Stimulated activated CD4-positive, alpha-beta T cell treated with anti-CD3 and anti-CD28 coated beads, Interleukin-4, amount 100 ng/mL, for 48 hours (primary cell): ENCODE measurements around the gene GALNT11.
"Not testable (repeated sequence)": the region's sequence is repeated elsewhere in the genome, so short reads cannot be mapped to it uniquely, and the experiment has no call there.

Experiments
- DNase-seq, 2 donors: peaks; one replicate each; pipeline ENCODE4 v3.0.0-alpha.2; 2020; ENCODE audit warnings: low read depth in 2 of 2

The GALNT11 gene

DNA sequence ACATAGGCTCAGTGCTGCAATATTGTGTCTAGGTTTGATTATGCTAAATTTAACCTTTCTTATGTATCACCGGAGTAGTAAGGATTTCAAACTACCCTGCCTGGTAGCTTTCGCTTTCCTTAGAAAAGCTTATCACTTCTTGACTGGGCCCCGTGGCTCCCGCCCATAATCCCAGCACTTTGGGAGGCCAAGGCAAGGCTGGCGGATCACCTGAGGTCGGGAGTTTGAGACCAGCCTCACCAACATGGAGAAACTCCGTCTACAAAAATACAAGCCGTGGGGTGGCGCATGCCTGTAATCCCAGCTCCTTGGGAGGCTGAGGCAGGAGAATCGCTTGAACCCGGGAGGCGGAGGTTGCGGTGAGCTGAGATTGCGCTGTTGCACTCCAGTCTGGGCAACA, 49.9 kb downstream of the GALNT11 start:
- not testable (repeated sequence) for DNase-seq

DNA sequence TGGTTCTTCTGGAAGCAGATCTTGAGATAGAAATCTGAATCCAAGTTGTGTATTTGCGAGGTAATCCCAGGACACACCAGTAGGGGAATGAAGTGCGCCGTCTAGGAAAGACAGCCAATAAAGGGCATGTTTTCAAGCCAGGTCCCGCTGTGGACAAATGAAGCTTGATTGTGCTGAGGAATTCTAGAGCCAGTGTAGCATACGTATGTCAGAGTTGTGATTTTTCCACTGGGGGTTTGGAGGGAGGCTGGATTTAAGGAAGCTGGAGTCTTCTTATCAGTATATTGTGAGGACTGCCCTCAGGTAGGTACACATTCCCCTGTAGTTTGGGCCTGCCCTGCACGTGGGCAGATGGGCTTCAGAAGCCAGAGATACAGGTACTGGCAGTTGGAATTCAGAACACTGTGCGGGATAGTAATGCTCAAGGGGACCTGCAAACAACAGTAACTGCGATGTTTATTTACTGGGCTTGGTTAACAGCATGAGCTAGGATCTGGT, 50.9 kb downstream of the GALNT11 start:
- peak in 1 of 2 donors; percentile 4 for DNase-seq

DNA sequence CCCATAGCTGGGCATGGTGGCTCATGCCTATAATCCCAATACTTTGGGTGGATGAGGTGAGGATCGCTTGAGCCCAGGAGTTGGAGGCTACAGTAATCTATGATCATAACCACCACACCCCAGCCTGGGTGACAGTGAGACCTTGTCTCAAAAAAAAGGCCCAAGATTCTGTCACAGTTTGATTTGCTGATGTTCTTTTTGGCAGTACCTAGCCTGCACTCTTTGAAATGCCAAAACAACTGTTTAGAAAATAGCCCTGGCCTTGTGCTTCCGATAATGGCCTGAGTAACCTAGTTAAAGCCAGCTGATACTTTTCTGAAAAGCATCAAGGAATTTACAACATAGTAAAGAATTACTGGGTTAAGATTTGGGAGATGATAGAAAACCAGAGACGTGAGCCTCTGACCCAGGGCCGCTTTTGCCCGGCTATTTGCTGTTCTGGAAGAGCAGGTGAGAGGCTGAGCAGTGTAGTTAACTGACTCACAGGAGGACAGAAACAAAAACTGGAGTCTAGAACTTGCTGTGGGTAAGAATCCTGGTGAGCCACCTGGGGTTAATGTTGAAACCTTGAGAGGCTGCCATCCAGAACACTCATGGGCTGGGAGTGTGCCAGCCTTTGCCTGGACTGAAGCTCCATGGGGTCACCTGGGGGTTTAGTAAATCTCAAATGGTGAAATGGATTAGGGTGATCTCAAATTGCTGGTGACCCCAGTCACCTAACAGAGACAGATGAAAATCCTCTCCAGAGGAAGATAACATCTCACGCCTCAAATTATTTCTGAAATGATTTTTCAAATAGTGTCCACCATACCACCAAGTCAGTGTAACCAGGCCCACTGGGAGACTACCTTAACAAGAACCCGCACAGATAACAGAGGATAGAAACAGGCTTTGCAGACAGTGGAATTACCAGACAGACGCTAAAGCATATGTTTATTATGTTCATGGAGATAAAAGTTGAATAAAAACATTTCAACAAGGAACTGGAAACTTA, 51.8 kb downstream of the GALNT11 start:
- DNase-seq, result no peak

DNA sequence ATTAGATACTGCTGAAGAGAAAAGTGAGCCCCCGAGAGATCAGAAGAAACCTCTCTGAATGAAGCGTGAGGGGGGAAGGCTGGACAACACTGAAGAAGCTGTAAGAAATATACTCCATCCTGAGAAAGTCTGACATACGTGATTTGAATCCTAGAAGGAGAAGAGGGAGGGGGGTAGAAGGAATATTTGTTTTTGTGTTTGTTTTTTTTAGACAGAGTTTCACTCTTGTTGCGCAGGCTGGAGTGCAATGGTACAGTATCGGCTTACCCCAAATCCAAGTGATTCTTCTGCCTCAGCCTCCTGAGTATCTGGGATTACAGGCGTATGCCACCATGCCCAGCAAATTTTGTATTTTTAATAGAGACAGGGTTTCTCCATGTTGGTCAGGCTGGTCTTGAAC, 52.6 kb downstream of the GALNT11 start:
- DNase-seq, result no peak

DNA sequence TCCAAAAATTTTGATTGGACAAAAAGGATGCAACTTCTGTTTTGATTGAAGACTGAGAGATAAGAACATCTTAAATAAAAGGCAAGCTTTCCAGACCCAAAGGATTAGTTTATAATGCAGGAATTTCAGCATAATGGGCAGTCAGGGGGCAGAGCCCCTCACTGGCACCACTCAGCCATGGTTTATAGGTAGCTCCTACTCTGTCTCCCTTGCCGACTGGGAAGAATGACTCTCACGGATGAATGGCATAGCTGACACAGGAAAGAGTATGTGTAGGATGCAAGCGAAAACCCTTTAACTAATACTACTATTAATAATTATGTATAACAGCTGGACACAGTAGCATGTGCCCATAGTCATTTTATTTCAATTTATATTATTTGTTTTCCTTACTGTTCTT, 53.3 kb downstream of the GALNT11 start:
- no peak for DNase-seq

DNA sequence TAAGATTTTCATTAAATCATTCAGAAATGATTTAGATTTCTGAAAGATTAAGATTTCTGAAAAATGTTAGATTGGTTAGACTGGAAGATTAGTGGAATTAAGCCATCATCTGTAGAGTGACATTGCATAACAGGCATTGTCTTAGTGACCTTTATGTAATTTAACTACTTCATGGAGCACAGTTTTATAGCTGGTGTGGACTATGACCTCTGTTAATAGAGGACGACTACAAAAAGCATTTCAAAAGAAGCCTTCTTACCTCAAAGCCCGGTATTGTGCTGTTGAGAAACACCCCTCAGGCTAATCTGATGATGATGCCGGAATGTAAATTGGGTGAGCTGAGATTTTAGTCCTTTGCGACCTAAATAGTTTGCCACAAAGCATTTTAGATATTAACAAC, 55.6 kb downstream of the GALNT11 start:
- DNase-seq, result no peak

DNA sequence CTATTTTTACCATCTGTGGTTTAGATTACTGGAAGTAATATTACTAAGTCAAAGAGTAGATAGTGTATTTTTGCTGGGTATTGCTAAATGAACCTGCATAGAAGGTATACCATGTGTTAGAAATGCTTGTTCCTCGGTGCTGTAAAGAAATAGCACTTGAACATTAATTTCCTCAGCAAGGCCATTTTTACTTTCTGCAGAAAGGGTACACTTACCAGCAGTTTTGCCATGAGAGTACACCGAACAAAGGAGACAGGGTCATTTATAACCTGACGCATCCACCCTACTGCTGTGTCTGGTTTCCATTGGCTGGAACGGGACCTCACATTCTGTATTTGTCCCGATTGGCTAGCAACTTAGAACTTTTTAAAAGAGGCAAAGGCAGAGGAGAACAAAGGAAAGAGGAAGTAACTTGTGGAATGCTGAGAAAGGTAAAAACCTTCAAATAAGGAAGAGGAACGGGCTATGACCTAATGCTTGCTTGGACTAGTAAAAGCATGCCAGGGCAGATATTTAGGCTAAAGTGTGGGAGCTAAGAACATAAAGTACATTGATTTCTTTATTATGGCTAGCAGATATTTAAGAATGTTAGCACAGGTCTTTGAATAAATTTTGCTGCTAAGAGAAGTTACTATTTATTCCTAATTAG, 56.7 kb downstream of the GALNT11 start:
- not testable (repeated sequence) for DNase-seq

DNA sequence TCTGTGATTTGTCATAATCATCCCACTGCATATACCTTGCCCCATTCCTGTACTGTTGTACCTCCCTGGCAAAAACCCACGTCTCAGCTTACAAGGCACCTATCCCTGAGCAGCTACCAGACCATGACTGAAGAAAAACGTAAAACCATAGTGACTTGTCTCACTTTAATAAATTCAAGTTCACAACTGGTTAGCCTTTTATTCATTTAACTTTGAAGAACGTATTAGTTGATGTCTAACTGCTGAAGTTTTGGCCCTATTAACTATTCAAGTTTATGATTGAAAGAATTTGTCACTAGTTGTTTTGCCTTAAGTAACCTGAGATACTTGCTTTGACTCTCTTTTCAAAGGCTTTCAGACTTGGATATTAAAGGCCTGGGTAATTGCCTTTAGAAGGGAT, 59.7 kb downstream of the GALNT11 start:
- no peak for DNase-seq

DNA sequence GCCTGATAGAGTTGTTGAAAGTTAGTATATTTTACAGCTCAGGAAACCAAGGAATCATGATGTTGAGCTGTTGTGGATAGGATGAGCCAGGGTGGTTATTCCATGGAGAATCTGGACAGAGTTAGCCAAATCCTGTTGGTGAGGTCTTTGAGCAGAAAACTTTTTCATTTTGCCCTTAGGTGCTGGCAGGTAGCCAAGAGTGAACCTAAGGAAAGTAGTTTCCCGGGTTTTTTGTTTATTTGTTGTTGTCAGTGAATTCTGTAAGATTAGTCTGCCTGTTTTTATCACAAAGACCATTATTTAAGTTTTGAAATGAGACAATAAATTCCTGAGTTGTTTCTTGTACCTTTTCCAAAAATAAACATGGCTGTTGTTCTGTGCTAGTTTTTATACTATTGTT, 61.0 kb downstream of the GALNT11 start:
- DNase-seq, result no peak

DNA sequence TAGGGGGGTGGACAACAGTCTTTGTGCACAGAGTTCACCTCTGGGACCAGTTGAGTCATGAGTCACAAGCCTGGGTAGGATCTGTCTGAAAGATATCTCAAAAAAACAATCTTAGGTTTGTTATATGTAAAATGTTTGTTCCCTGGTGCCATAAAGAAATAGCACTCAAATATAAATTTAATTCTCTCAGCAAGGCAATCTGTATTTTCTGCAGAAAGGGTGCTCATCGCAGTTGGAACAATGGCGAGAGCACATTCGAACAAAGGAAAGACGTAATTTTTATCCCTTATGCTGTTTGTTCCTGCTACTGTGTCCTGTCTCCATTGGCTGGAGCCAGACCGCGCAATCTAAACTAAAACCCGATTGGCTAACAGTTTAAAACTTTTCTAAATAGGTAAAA, 63.7 kb downstream of the GALNT11 start:
- no peak for DNase-seq

DNA sequence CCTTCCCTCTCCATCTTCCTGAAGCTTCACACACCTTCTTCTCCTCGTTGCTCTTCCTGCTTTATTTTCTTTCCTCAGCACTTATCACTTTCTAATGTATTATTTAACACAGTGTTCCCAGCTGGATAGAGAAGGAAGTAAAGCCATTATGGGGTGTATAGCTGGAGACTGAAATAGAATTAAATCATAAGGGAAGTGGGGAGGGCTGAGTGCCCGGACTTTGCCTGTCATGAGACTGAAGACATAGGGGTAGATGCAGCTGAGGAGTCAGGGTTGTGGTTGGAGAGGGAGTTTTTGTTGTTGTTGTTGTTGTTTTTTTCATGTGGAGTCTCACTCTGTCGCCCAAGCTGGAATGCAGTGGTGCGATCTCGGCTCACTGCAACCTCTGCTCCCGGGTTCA, 65.3 kb downstream of the GALNT11 start:
- DNase-seq, result no peak

DNA sequence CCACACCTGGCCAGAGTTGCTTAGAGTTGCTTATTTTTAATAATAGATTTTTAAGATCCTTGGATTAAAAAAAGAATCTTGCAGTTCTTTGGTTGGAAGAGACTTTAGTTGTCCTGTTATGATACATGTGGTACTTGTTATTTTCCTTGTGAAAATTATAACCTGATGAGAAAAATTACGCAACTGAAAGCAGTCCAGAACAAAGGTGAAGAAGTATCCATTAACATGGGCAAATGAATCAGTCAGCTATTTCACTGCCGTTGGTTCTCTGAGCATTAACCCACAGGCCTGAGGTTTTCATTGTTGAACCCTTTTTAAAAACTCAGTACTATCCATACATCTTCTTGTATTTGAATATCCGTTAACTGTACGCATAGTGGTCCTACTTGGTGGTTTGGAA, 68.2 kb downstream of the GALNT11 start:
- DNase-seq, result no peak

DNA sequence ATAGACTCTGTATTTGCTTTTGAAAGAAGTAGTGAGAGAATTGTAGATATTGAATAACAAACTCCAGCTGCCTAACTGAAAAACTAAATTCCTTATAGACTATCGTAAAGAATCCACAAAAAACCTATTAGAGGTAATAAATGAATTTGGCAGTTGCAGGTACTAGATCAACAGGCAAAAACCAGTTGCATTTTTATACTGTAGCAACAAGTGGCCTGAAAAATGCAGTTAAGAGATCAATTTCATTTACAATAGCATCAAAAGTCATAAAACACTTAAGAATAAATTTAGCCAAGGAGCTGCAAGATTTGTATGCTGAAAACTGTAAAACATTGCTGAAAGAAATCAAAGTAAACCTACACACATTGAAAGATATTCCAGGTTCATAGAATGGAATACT, 70.3 kb downstream of the GALNT11 start:
- DNase-seq, result no peak

DNA sequence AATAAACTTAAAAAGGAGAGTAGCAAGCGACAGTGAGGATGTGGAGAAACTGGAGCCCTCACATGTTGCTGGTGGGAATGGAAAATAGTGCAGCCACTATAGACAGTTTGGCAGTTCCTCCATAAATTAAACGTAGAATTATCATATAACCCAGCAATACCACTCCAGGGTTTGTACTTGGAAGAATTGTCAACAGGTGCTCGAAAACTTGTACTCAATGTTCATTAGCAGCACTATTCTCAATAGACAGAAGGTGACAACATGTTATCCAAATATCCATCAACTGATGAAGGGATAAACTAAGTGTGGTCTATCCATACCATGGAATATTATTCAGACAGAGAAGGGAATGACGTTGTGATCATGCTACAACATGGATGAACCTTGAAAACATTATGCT, 71.9 kb downstream of the GALNT11 start:
- no peak for DNase-seq

DNA sequence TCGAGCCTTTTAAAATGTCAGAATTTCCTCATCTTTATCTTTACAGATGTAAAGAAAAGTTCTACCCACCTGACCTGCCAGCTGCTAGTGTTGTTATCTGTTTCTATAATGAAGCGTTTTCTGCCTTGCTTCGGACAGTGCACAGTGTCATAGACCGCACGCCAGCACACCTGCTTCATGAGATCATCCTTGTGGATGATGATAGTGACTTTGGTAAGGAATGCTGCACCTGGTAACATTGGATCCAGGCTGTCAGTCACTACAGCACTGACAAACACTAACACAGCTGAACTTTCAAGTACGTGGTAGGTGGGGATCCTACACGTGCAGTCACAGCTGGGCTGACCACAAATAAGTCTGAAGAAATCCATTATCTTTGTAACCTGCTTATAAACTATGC, 77.6 kb downstream of the GALNT11 start:
- no peak for DNase-seq

DNA sequence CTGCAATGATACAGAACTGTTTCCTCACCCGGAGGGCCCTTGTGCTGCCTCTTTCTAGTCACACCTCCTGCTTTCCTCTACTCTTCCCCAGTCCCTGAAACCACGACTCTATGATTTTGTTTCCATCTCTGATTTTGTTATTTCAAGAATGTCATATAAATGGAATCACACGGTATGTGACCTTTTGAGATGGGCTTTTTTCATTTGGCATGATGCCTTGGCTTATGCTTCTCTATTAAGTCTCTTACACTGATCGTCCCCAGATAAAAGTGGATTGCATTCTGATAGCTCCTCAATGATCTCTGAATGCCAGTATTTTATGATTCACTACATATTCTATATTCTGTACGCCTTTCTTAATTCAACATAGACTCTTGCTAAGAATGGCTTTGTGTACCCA, 78.2 kb downstream of the GALNT11 start:
- no peak for DNase-seq

DNA sequence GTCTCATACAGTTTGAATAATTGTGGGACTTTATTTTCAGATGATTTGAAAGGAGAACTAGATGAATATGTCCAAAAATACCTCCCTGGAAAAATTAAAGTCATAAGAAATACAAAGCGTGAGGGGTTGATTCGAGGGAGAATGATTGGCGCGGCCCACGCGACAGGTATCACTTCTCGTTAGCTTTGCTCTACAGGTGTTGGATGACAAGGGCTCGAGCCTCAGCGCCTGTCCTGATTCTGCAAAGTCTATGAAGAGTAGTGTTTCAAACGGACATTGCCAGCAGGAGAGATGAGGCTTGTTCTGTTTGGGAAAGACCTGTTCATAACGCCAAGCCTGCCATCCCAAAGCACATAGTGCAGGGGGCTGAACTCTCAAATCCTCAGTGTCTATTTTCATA, 79.7 kb downstream of the GALNT11 start:
- DNase-seq, result no peak

DNA sequence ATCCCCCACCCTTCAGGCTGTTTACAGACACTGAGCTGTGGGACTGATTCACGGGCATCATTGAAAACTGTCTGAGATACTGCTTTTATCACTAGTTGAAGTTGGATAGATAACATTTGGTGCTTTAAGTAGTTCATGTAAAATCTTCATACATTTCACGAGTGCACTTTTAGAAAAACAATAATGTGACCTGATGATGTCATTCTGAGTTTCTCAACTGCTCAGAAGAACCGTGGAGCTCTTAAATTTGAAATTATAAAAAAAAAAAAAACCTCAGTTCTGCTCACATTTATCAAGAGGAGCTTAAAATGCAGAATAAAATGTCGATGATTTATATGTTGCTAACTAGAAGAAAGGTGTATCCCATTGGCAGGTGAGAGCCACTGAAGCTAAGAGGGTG, 81.5 kb downstream of the GALNT11 start:
- no peak for DNase-seq

DNA sequence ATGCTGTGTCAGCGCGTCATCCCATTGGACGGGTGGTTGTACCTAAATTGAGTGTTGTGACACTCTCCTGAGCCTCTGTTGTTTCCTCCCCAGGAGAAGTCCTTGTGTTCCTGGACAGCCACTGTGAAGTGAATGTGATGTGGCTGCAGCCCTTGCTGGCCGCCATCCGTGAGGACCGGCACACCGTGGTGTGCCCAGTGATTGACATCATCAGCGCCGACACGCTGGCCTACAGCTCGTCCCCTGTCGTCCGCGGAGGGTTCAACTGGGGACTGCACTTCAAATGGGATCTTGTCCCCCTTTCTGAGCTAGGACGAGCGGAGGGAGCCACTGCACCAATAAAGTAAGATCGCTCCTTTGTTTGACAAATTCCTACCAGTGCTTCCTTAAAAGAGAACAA, 82.5 kb downstream of the GALNT11 start:
- no peak for DNase-seq

DNA sequence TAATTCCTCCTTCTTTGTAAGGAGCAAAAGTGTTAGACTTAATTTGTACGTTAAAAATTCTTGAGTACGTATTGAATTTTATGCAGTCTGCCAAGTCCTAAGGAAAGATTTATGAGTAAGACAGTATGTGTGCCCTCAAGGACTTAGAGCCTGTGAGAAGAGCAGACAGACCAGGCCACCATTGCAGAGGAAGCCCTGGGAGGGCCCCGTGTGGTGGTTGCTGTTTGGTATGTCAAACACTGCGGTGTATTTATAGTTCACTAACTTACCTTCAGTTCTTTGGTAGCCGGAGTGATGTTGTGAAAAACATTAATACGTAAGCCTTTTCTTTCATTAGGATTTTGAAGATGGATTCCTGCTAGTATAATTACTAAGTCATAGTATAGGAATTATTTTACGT, 82.9 kb downstream of the GALNT11 start:
- no peak for DNase-seq

DNA sequence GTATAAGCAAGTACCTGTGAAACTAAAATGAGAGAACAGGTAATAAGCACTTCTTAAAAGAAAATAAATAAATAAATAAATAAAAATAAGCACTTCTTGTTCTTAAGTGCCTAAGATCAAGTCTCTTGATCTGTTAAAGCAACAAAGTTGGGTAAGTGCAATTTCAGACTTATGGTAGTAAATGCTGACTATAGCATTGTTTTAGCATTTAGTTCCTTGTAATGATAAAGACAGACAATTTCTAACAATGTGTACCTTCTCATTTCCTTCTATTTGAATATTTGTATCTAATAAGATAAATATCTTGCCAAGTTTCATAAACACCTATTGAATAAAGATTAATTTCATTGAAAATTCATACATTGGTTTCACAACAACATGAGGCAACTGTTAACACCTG, 87.4 kb downstream of the GALNT11 start:
- DNase-seq, result no peak

DNA sequence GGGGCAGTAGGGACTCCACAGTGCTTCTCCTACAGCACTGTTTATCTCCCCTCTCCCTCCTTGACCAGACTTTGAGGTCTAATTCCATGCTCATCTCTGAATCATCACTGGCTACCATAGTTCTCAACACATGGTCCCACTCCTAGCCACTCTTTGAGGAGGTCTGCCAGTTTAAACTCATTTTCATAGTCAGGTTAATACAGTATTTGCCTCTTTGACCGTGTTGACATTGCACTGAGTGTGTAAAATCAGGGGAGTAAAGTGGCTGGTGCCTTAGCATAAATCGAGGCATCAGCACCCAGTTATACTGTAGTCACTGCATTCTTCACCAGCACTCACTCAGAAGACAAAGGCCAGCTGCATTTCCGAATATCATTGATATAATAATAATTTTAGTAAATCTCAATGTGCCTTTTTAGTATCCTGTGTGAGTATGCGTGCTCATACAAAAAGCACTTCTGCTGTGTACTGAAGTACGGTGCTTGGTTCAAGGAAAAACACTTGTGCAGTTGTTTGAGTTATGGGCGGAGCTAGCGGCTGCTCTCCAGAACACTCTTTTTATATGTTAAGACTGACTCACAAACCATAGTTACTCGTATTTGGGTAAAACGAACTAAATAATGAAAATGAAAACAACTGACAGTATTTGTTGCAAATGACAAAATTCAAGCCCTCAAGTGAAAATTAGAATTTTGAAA, 89.7 kb downstream of the GALNT11 start:
- DNase-seq, result no peak
